ENCODE data around the gene FSD1. TPM values are rescaled to one million over a fixed set of nuclear protein-coding genes. Genes with fewer than 3 reads are reported as not detected.

FSD1 gene
- total and polyA plus RNA-seq, 9 of the 15 experiments (the other 6 are each of a cell fraction or from before 2014, with no cell fraction given), result 0.11 to 1.9 (median 0.94) TPM; not detected in 1

GRCh38 chr19:4369109-4369887, 64.9 kb downstream of the FSD1 start (continued):
- TF ChIP-seq PRDM10 (IDR thresholded peaks at IDR 0.05; ENCODE audit: partially characterized antibody) (peak; percentile 88), THAP12 (CRISPR knock-in tag; IDR thresholded peaks at IDR 0.05) (peak; percentile 28; the same call in 1 of the 2 replicates), RBM22 (IDR thresholded peaks at IDR 0.05; ENCODE audit: low read depth, low read length, poor library complexity, severe bottlenecking) (peak; percentile 18), VEZF1 (CRISPR knock-in tag; IDR thresholded peaks at IDR 0.05) (peak; percentile 68)
